Measurements from ENCODE around the gene GLP2R.

Gene GLP2R

GRCh38 chr17:9941305-9941704 is 115.6 kb downstream of the GLP2R start:
- Histone ChIP-seq H3K36me3 (ENCODE audit: insufficient read depth, low read length) (no peaks in the 10 kb centered on the region), H3K9ac (ENCODE audit: low read depth, low read length) (no peak overlapping the region), H3K4me1 (ENCODE audit: insufficient read depth, low read length) (no peaks in the 10 kb centered on the region), H3K9me3 (ENCODE audit: control insufficient read depth, insufficient read depth, low read length) (no peaks in the 10 kb centered on the region)
